ENCODE results near the gene URM1.

- no peak for TF ChIP-seq CTCF (IDR thresholded peaks at IDR 0.05)
- no peak for TF ChIP-seq POLR2A (IDR thresholded peaks at IDR 0.05)
These were observed 12.0 kb downstream of the URM1 start for GRCh38 chr9:128383007-128383753.
